Measurements from ENCODE around the gene KBTBD4. TPM values are rescaled to one million over a fixed set of nuclear protein-coding genes. Genes with fewer than 3 reads are reported as not detected.

The KBTBD4 gene
- total and polyA plus RNA-seq, 11 donors: 5.0 to 23.7 (median 15.0) TPM

- TF ChIP-seq CTCF (IDR thresholded peaks at IDR 0.05) (no peak), POLR2A (IDR thresholded peaks at IDR 0.05) (no peak)
- WGBS, 4 donors: 94 to 100% (median 100%) methylated on average over 2 of the region's 2 CpGs
- Histone ChIP-seq H3K4me3 (no peak overlapping the region), H3K4me1 (peaks cover 6 to 71% (median 53%) of the 10 kb centered on the region in 12 donors), H3K27ac (no peak overlapping the region), H3K27me3 (no peaks in the 10 kb centered on the region), H3K36me3 (peaks cover 0 to 4% (median 0%) of the 10 kb centered on the region in 9 donors), H3K9me3 (no peaks in the 10 kb centered on the region)
- DNase-seq: no peak
- no peak for ATAC-seq
- intact Hi-C loops (cut with DNase I): loop anchor here in 3 of 10 donors (5.0 to 10.0 kb wide), 3 partner anchors 44 to 56 kb away; no protein-coding TSS in a partner anchor
Measured at GRCh38 chr11:47541070-47541469, 37.7 kb downstream of the KBTBD4 start.

DNA sequence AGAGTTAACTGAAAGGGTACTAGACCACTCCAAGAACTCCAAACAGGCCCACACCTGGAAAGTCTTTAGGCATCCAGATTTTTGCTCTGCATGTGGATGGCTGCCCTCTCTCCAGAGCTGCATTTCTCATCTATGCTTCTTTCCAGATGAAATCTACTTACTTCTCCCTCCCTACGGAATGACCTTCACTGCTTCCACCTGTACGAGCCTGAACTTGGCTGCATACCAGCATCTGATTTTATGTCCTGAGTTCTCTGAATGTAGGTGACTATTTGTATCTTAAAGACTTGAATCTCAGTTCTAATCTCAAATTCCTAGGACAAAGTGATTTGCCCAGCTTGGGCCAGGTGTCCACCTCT lies 39.1 kb downstream of the KBTBD4 start:
- Histone ChIP-seq H3K4me1 (peaks cover 6 to 83% (median 57%) of the 10 kb centered on the region in 12 donors), H3K36me3 (peaks cover 0 to 10% (median 0%) of the 10 kb centered on the region in 9 donors), H3K4me3 (no peak overlapping the region), H3K27ac (peak overlapping the region in 3 of 12 donors; percentile 11 to 42 (median 14)), H3K9me3 (no peaks in the 10 kb centered on the region), H3K27me3 (no peaks in the 10 kb centered on the region)
- 19 to 37% (median 23%) methylated on average over 2 of the region's 2 CpGs for WGBS, 4 donors
- TF ChIP-seq CTCF (IDR thresholded peaks at IDR 0.05): no peak
- TF ChIP-seq POLR2A (IDR thresholded peaks at IDR 0.05): no peak
- DNase-seq (no peak), ATAC-seq (peak in 1 of 4 donors; percentile 9)
- intact Hi-C loops (cut with DNase I): loop anchor here in 4 of 10 donors (5.0 to 10.0 kb wide), 3 partner anchors 42 to 55 kb away; no protein-coding TSS in a partner anchor

DNA sequence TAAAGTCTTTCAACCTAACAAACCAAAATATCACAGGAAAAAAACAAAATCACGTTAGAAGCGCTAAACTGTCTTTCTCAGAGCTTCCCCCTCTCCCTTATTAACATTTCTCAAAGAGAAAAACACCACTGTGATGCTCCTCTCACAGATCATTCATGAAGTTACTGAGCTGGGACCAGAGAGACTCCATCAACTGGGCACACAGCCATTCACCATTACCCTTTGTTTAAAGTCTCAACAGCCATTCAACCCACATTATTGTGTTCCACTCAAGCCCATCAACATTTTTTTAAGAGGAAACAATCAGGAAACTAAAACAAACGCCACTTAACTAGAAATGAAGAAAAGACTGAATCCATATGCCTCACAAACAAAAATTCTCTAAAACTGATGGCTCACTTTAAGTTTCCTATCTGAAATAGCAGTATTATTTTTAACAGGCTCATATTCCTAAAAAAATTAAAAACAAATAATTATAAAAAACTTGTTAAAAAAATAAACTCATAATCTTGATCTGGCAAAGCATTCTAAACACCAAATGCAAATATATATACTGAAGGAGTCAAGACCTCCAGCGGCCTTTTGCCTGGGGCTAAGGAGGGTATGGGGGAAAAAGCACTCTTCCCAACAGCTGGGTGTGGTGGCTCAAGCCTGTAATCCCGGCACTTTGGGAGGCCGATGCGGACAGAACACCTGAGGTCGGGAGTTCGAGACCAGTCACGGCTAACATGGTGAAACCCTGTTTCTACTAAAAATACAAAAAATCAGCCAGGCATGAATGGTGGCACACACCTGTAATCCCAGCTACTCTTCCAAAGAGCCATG lies 39.8 kb downstream of the KBTBD4 start:
- peak overlapping the region in 2 of 12 donors; percentile 10 to 24 for H3K27ac ChIP-seq
- H3K9me3 ChIP-seq: no peaks in the 10 kb centered on the region
- 81 to 88% (median 84%) methylated on average over 10 of the region's 10 CpGs for WGBS, 4 donors
- H3K4me1 ChIP-seq: peaks cover 6 to 85% (median 61%) of the 10 kb centered on the region in 12 donors
- no peak overlapping the region for H3K4me3 ChIP-seq
- H3K36me3 ChIP-seq: peaks cover 0 to 11% (median 0%) of the 10 kb centered on the region in 9 donors
- TF ChIP-seq POLR2A (IDR thresholded peaks at IDR 0.05) (no peak), CTCF (IDR thresholded peaks at IDR 0.05) (no peak)
- H3K27me3 ChIP-seq: no peaks in the 10 kb centered on the region
- DNase-seq (no peak), ATAC-seq (peak in 1 of 4 donors; percentile 28)
- intact Hi-C loops (cut with DNase I): loop anchor here in 1 of 10 donors (10.0 kb wide), 1 partner anchor 54 kb away; no protein-coding TSS in a partner anchor

DNA sequence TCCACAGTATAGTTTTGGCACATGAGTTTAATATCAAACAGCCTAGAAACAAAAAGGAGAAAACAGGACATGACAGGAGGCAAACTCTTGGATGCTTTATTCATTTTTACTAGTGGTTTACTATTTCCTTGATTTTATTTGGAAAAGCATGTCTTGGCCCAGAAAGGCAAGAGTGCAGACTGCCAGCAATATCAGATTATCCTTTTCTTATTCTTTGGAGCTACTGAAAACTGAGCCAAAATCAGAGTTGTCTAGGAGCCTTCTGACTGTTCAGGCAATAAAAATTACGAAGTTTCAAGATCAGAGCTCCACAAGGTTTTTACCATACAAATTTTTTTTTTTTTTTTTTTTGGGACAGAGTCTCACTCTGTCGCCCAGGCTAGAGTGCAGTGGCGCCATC lies 41.9 kb downstream of the KBTBD4 start:
- DNase-seq (no peak), ATAC-seq (no peak)
- 67 to 87% (median 76%) methylated on average over 3 of the region's 3 CpGs for WGBS, 4 donors
- Histone ChIP-seq H3K9me3 (no peaks in the 10 kb centered on the region), H3K4me1 (peaks cover 6 to 98% (median 80%) of the 10 kb centered on the region in 12 donors), H3K4me3 (no peak overlapping the region), H3K36me3 (peaks cover 0 to 11% (median 0%) of the 10 kb centered on the region in 9 donors), H3K27ac (peak overlapping the region in 1 of 12 donors; percentile 19), H3K27me3 (no peaks in the 10 kb centered on the region)
- TF ChIP-seq POLR2A (IDR thresholded peaks at IDR 0.05) (no peak), CTCF (IDR thresholded peaks at IDR 0.05) (no peak)
- intact Hi-C loops (cut with DNase I): loop anchor here in 1 of 10 donors (10.0 kb wide), 1 partner anchor 52 kb away; no protein-coding TSS in a partner anchor

All from heart left ventricle (tissue), 16 donors.